CD14-positive monocyte (primary cell): ENCODE data around the gene FKBP5. TPM values are rescaled to one million over a fixed set of nuclear protein-coding genes. Genes with fewer than 3 reads are reported as not detected.

Experiments used
- DNase-seq, 3 donors: peaks; one replicate each; pipeline ENCODE4 v3.0.0-alpha.2; 2011 to 2022
- H2AFZ ChIP-seq: 2 replicates; pipeline ENCODE4 v1.6.0; 2012; ENCODE audit warnings: mild to moderate bottlenecking, low read depth, low read length, inconsistent platforms; ENCODE audit not compliant: insufficient read depth, poor library complexity, severe bottlenecking
- H3K27ac ChIP-seq, 2 donors: 1 replicate in 1 of 2; 2 replicates in 1 of 2; pipeline ENCODE4 v1.5.1; 2012 to 2013; ENCODE audit warnings: low read length in 2 of 2, control low read depth in 1 of 2, inconsistent platforms in 1 of 2, low read depth in 1 of 2, mild to moderate bottlenecking in 1 of 2
- H3K27me3 ChIP-seq, 2 donors: one replicate each; pipeline versions ENCODE4 v1.6.0 to v1.6.1; 2011 to 2013; ENCODE audit warnings: low read length in 2 of 2; ENCODE audit not compliant: control insufficient read depth in 2 of 2, insufficient read depth in 2 of 2
- H3K36me3 ChIP-seq, 2 donors: replicated peaks in 1 of 2; 1 replicate in 1 of 2; 2 replicates in 1 of 2; pipeline versions ENCODE4 v1.5.1 to v1.6.1; 2012 to 2013; ENCODE audit warnings: low read length in 2 of 2, control low read depth in 1 of 2, inconsistent platforms in 1 of 2, mild to moderate bottlenecking in 1 of 2; ENCODE audit not compliant: insufficient read depth in 2 of 2, control insufficient read depth in 1 of 2
- H3K4me1 ChIP-seq, 2 donors: 1 replicate in 1 of 2; 2 replicates in 1 of 2; pipeline versions ENCODE4 v1.5.1 to v1.6.1; 2012 to 2013; ENCODE audit warnings: low read length in 2 of 2, control low read depth in 1 of 2, inconsistent platforms in 1 of 2, mild to moderate bottlenecking in 1 of 2, moderate library complexity in 1 of 2; ENCODE audit not compliant: insufficient read depth in 2 of 2, control insufficient read depth in 1 of 2
- H3K4me2 ChIP-seq: replicated peaks from 2 replicates; pipeline ENCODE3; 2012; ENCODE audit warnings: low read length, moderate library complexity, mild to moderate bottlenecking; ENCODE audit not compliant: poor library complexity, severe bottlenecking; ENCODE audit errors: extremely low read depth
- H3K4me3 ChIP-seq, 3 experiments: fragments of 200-600 bp in 1 of 3; sonication (generic) in 1 of 3; replicated peaks in 1 of 3; 1 replicate in 2 of 3; 2 replicates in 1 of 3; pipeline ENCODE4 v1.5.1; 2011 to 2013; ENCODE audit warnings: low read length in 3 of 3, mild to moderate bottlenecking in 3 of 3, control low read depth in 2 of 3, low read depth in 2 of 3, inconsistent platforms in 1 of 3, moderate library complexity in 1 of 3
- H3K79me2 ChIP-seq: 2 replicates; pipeline ENCODE4 v1.6.0; 2012; ENCODE audit warnings: mild to moderate bottlenecking, control low read depth, inconsistent platforms, low read length, moderate library complexity; ENCODE audit not compliant: insufficient read depth
- H3K9ac ChIP-seq: 2 replicates; pipeline ENCODE4 v1.6.0; 2017; ENCODE audit warnings: low read length, mild to moderate bottlenecking; ENCODE audit not compliant: insufficient read depth, poor library complexity, severe bottlenecking
- H3K9me3 ChIP-seq, 2 donors: replicated peaks in 1 of 2; 1 replicate in 1 of 2; 2 replicates in 1 of 2; pipeline versions ENCODE4 v1.5.1 to v1.6.1; 2012 to 2013; ENCODE audit warnings: low read length in 2 of 2, control low read depth in 1 of 2; ENCODE audit not compliant: control insufficient read depth in 1 of 2, insufficient read depth in 1 of 2
- H4K20me1 ChIP-seq: 2 replicates; pipeline ENCODE4 v1.6.0; 2012; ENCODE audit warnings: mild to moderate bottlenecking, low read length, control low read depth, moderate library complexity; ENCODE audit not compliant: insufficient read depth
- H3K27ac Mint-ChIP-seq, 7 donors: one replicate each; pipeline ENCODE4 v1.8.0; 2020; ENCODE audit warnings: mild to moderate bottlenecking in 7 of 7, mixed read lengths in 7 of 7, moderate library complexity in 6 of 7, inconsistent platforms in 2 of 7
- H3K27me3 Mint-ChIP-seq, 3 donors: one replicate each; pipeline ENCODE4 v1.8.0; 2021 to 2022; ENCODE audit warnings: low read depth in 3 of 3, mild to moderate bottlenecking in 3 of 3, mixed read lengths in 3 of 3, moderate library complexity in 3 of 3, inconsistent platforms in 1 of 3
- H3K36me3 Mint-ChIP-seq, 2 donors: one replicate each; pipeline ENCODE4 v1.8.0; 2020; ENCODE audit warnings: mixed read lengths in 2 of 2, inconsistent platforms in 1 of 2, mild to moderate bottlenecking in 1 of 2
- H3K4me1 Mint-ChIP-seq: one replicate; pipeline ENCODE4 v1.8.0; 2020; ENCODE audit warnings: mild to moderate bottlenecking, mixed read lengths
- H3K4me3 Mint-ChIP-seq, 2 donors: one replicate each; pipeline ENCODE4 v1.8.0; 2020; ENCODE audit warnings: mild to moderate bottlenecking in 2 of 2, mixed read lengths in 2 of 2, moderate library complexity in 1 of 2
- H3K9me3 Mint-ChIP-seq, 7 donors: one replicate each; pipeline ENCODE4 v1.8.0; 2020 to 2022; ENCODE audit warnings: mixed read lengths in 7 of 7, mild to moderate bottlenecking in 6 of 7, moderate library complexity in 6 of 7, inconsistent platforms in 2 of 7
- CTCF ChIP-seq: fragments of 200-600 bp; IDR thresholded peaks from one replicate; pipeline ENCODE4 v1.8.0; 2022; ENCODE audit warnings: antibody characterized with exemption, mild to moderate bottlenecking
- WGBS: methylation state at CpG from one replicate; pipeline ENCODE4 v1.1.5; 2013; ENCODE audit warnings: missing lambda C conversion rate; ENCODE audit not compliant: insufficient coverage; 5-methylcytosine and 5-hydroxymethylcytosine counted together
- intact Hi-C, 2 donors: fragments of 100-400 bp; cut with micrococcal nuclease; formaldehyde crosslinking; loops; one replicate each; pipeline versions ENCODE4 v1.15.0 to v1.15.1; 2023
- polyA plus RNA-seq, 3 donors: library from polyadenylated mRNA; depleted of rRNA in 1 of 3; unstranded in 2 of 3; stranded (reverse) in 1 of 3; fragments of 300-500 nt in 2 of 3; fragments of >200 nt in 1 of 3; fragmentation: Illumina TruSeq in 2 of 3; gene quantifications; 1 replicate in 2 of 3; 2 replicates in 1 of 3; pipeline ENCODE4 v1.2.3, GENCODE V29; 2012 to 2021

FKBP5 gene
- polyA plus RNA-seq, 3 donors: 20.2 to 58.5 (median 56.9) TPM

- WGBS: 0% methylated on average over 5 of the region's 5 CpGs
- Histone ChIP-seq H3K4me1 (peaks cover 62 to 75% of the 10 kb centered on the region in 2 donors), H3K9me3 (no peaks in the 10 kb centered on the region), H3K4me2 (peak overlapping the region; percentile 76), H3K36me3 (no peaks in the 10 kb centered on the region), H3K27me3 (no peaks in the 10 kb centered on the region), H3K4me3 (peak overlapping the region in 1 of 3 experiments; percentile 74), H3K79me2 (peaks cover 6% of the 10 kb centered on the region), H3K27ac (peak overlapping the region; percentile 89 to 91), H4K20me1 (no peaks in the 10 kb centered on the region), H3K9ac (peak overlapping the region; percentile 53), H2AFZ (peak overlapping the region; percentile 77)
- Mint-ChIP-seq H3K9me3 (no peaks in the 10 kb centered on the region), H3K4me3 (peak overlapping the region; percentile 78 to 90), H3K36me3 (peaks cover 0 to 4% of the 10 kb centered on the region in 2 donors), H3K27me3 (peaks cover 2 to 3% (median 2%) of the 10 kb centered on the region in 3 donors), H3K27ac (peak overlapping the region; percentile 93 to 99 (median 96)), H3K4me1 (peaks cover 77% of the 10 kb centered on the region)
- DNase-seq: no peak
- TF ChIP-seq CTCF: no peak
- intact Hi-C loops: no loop called here
These were observed 30.7 kb upstream of the FKBP5 start for GRCh38 chr6:35719404-35719829.

GRCh38 chr6:35718911-35719381, 30.2 kb upstream of the FKBP5 start:
- Histone ChIP-seq H3K36me3 (no peaks in the 10 kb centered on the region), H3K79me2 (peaks cover 6% of the 10 kb centered on the region), H3K4me3 (peak overlapping the region in 1 of 3 experiments; percentile 74), H3K4me1 (peaks cover 58 to 70% of the 10 kb centered on the region in 2 donors), H3K27me3 (no peaks in the 10 kb centered on the region), H3K4me2 (peak overlapping the region; percentile 76), H4K20me1 (no peaks in the 10 kb centered on the region), H3K27ac (peak overlapping the region; percentile 89 to 91), H3K9ac (peak overlapping the region; percentile 53), H2AFZ (peak overlapping the region; percentile 77), H3K9me3 (no peaks in the 10 kb centered on the region)
- Mint-ChIP-seq H3K4me3 (peak overlapping the region; percentile 59 to 90), H3K27ac (peak overlapping the region; percentile 93 to 99 (median 96)), H3K9me3 (no peaks in the 10 kb centered on the region), H3K36me3 (peaks cover 0 to 4% of the 10 kb centered on the region in 2 donors), H3K4me1 (peaks cover 73% of the 10 kb centered on the region), H3K27me3 (peaks cover 2 to 3% (median 2%) of the 10 kb centered on the region in 3 donors)
- WGBS: no CpG with 5 or more reads among the region's 2 CpGs
- no peak for DNase-seq
- no peak for TF ChIP-seq CTCF
- intact Hi-C loops: no loop called here
